GM21529 (cell line): ENCODE results near the gene RASGRP2.
"Not testable (repeated sequence)": the region's sequence is repeated elsewhere in the genome, so short reads cannot be mapped to it uniquely, and the experiment has no call there.

Experiments used
- ATAC-seq: cut with Tn5 transposase; IDR thresholded peaks from one replicate; pipeline ENCODE4 v1.9.1; 2021; ENCODE audit not compliant: unreplicated experiment

RASGRP2 gene

GRCh38 chr11:64720640-64721358 is 23.1 kb downstream of the RASGRP2 start:
- no peak for ATAC-seq

GRCh38 chr11:64720167-64720566 is 23.8 kb downstream of the RASGRP2 start:
- no peak for ATAC-seq

GRCh38 chr11:64719406-64719805 is 24.5 kb downstream of the RASGRP2 start:
- no peak for ATAC-seq

GRCh38 chr11:64718780-64719124 is 25.2 kb downstream of the RASGRP2 start:
- no peak for ATAC-seq

- no peak for ATAC-seq
These were observed 25.7 kb downstream of the RASGRP2 start for GRCh38 chr11:64718084-64718779.

GRCh38 chr11:64717268-64717578 is 26.7 kb downstream of the RASGRP2 start:
- no peak for ATAC-seq

- no peak for ATAC-seq
These were observed 27.3 kb downstream of the RASGRP2 start for GRCh38 chr11:64716473-64717267.

GRCh38 chr11:64715756-64716472 is 28.0 kb downstream of the RASGRP2 start:
- ATAC-seq: no peak

GRCh38 chr11:64715110-64715509 is 28.8 kb downstream of the RASGRP2 start:
- no peak for ATAC-seq

GRCh38 chr11:64714666-64715065 is 29.3 kb downstream of the RASGRP2 start:
- ATAC-seq: no peak

- ATAC-seq: no peak
These were observed 30.1 kb downstream of the RASGRP2 start for GRCh38 chr11:64713781-64714363.

GRCh38 chr11:64713016-64713707 is 30.8 kb downstream of the RASGRP2 start:
- no peak for ATAC-seq

- no peak for ATAC-seq
These were observed 31.4 kb downstream of the RASGRP2 start for GRCh38 chr11:64712430-64713015.

GRCh38 chr11:64711956-64712362 is 32.0 kb downstream of the RASGRP2 start:
- ATAC-seq: no peak

GRCh38 chr11:64711138-64711955 is 32.6 kb downstream of the RASGRP2 start:
- ATAC-seq: no peak

- ATAC-seq: no peak
These were observed 33.4 kb downstream of the RASGRP2 start for GRCh38 chr11:64710418-64711137.

- ATAC-seq: no peak
These were observed 38.4 kb downstream of the RASGRP2 start for GRCh38 chr11:64705501-64705900.

- no peak for ATAC-seq
These were observed 40.9 kb downstream of the RASGRP2 start for GRCh38 chr11:64703048-64703447.

- not testable (repeated sequence) for ATAC-seq
These were observed 42.0 kb downstream of the RASGRP2 start for GRCh38 chr11:64701956-64702355.
